SKM-1 treated with dmso at 0.1 percent for 144 hours (cell line): ENCODE results near the gene MYL10.
"Not testable (repeated sequence)": the region's sequence is repeated elsewhere in the genome, so short reads cannot be mapped to it uniquely, and the experiment has no call there.

ENCODE experiments used
- DNase-seq: peaks from one replicate; lab custom pipeline; 2025; ENCODE audit not compliant: unreplicated experiment; lab: John Stamatoyannopoulos, UW

MYL10 gene

GRCh38 chr7:101620991-101621390 is 8.1 kb downstream of the MYL10 start:
- DNase-seq, result no peak

- DNase-seq, result no peak
These were observed 8.7 kb downstream of the MYL10 start for GRCh38 chr7:101620395-101620794.

GRCh38 chr7:101618916-101619315 is 10.2 kb downstream of the MYL10 start:
- no peak for DNase-seq

GRCh38 chr7:101618207-101618839 is 10.8 kb downstream of the MYL10 start:
- no peak for DNase-seq

- no peak for DNase-seq
These were observed 11.5 kb downstream of the MYL10 start for GRCh38 chr7:101617451-101618206.

GRCh38 chr7:101615446-101615845 is 13.7 kb downstream of the MYL10 start:
- no peak for DNase-seq

GRCh38 chr7:101614939-101615302 is 14.2 kb downstream of the MYL10 start:
- peak; percentile 3 for DNase-seq

GRCh38 chr7:101614098-101614938 is 14.8 kb downstream of the MYL10 start:
- DNase-seq, result no peak

- DNase-seq, result no peak
These were observed 16.1 kb downstream of the MYL10 start for GRCh38 chr7:101612885-101613515.

GRCh38 chr7:101608772-101609713 is 20.1 kb downstream of the MYL10 start:
- no peak for DNase-seq

- no peak for DNase-seq
These were observed 22.6 kb downstream of the MYL10 start for GRCh38 chr7:101606498-101606923.

GRCh38 chr7:101605611-101606497 is 23.2 kb downstream of the MYL10 start:
- no peak for DNase-seq

- not testable (repeated sequence) for DNase-seq
These were observed 24.2 kb downstream of the MYL10 start for GRCh38 chr7:101604934-101605332.

GRCh38 chr7:101604331-101604933 is 24.7 kb downstream of the MYL10 start:
- no peak for DNase-seq

- DNase-seq, result peak; percentile 51
These were observed 26.4 kb downstream of the MYL10 start for GRCh38 chr7:101602484-101603241.

- no peak for DNase-seq
These were observed 27.0 kb downstream of the MYL10 start for GRCh38 chr7:101602082-101602481.

GRCh38 chr7:101599787-101600186 is 29.3 kb downstream of the MYL10 start:
- DNase-seq, result no peak
